ACHN (cell line): ENCODE results near the gene DOCK2.
"Not testable (repeated sequence)": the region's sequence is repeated elsewhere in the genome, so short reads cannot be mapped to it uniquely, and the experiment has no call there.

Source experiments
- DNase-seq: peaks from one replicate; pipeline ENCODE4 v3.0.0-alpha.2; 2015
- in situ Hi-C: cut with HindIII; loops from 2 replicates; pipeline ENCODE4 v1.10.0; 2017; ENCODE audit warnings: low sequenced_read_pairs, low pct_ligation_motif_present, low pct_unique_long_range_greater_than_20kb

The DOCK2 gene

GRCh38 chr5:169828385-169828784 is 191.3 kb downstream of the DOCK2 start:
- no peak for DNase-seq
- in situ Hi-C loops: no loop called here

DNA sequence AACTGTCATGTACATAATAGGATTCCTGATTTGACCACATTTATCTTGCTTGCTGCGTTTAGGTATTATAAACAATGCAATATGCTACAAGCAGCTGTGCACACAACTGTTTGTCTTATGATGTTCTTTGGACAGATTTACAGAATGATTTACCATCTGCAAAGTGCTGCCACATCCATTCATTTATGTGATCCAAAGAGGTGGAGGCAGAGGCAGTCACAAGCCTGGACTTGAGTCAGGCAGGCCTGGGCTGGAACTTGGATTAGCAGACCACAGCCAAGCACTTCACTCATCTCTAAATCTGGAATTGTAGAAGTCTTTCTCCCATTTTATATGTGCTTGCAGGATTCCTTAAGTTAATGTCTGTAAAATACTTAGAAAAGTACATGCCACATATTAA is 194.3 kb downstream of the DOCK2 start:
- DNase-seq: no peak
- in situ Hi-C loops: no loop called here

- in situ Hi-C loops: no loop called here
- DNase-seq: no peak
These were observed 195.2 kb downstream of the DOCK2 start for GRCh38 chr5:169832304-169832703.

DNA sequence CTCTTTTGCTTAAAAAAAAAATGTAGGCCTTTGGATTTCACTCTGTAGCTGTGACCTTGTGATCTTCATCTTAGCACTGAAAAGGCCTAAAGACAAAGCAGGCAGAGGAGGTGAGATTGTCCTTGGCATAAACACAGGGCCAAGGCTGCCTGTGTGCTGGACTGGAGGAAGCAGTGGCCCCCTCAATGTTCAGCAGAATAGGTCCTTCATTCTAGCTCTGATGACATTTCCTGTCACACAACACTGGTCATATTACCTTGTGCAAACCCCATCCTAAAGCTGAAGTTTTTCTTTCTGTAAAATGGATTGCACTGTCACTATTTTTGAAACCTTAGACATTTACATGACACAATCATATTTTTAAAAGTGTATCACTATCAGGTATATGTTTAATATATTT is 195.8 kb downstream of the DOCK2 start:
- in situ Hi-C loops: no loop called here
- DNase-seq: no peak

- DNase-seq, in situ Hi-C loops: not testable (repeated sequence)
These were observed 196.7 kb downstream of the DOCK2 start for GRCh38 chr5:169833681-169834292.

DNA sequence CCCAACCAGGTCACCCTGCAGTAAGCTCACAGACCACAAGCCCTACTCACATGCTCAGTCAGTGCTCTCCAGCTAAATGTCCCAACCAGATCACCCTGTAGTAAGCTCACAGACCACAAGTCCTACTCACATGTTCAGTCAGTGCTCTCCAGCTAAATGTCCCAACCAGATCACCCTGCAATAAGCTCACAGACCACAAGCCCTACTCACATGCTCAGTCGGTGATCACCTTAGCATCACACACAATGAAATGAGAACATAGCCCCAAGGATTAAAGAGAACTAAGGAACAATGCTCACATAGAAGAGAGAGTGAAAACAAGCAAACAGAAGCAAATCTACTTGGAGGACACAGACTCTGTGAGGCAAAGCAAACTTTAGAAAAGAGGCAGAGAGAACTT is 197.5 kb downstream of the DOCK2 start:
- DNase-seq, in situ Hi-C loops: not testable (repeated sequence)

- no peak for DNase-seq
- in situ Hi-C loops: no loop called here
These were observed 199.9 kb downstream of the DOCK2 start for GRCh38 chr5:169836835-169837536.

GRCh38 chr5:169837686-169838085 is 200.6 kb downstream of the DOCK2 start:
- no peak for DNase-seq
- in situ Hi-C loops: no loop called here

DNA sequence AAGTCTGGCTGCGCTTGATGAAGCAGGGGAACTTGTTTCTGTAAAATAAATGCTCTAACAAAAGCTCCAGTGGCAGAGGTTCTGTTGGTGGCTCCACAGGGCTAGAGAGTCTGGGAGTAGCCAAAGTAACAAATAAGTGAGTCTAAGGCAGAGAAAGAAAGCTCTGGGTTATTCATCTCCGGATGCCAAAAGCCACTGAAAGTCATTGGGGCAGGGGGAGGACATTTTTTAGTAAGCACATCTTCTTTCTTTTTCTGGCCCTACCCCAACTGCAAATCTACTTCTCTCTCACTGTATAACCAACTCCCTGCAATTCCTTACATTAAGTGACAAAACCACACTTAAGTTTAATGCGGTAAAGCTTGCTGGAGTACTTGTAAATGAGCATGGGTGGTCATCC is 201.6 kb downstream of the DOCK2 start:
- DNase-seq: no peak
- in situ Hi-C loops: no loop called here

- in situ Hi-C loops: no loop called here
- DNase-seq: no peak
These were observed 203.3 kb downstream of the DOCK2 start for GRCh38 chr5:169840405-169840804.

GRCh38 chr5:169842699-169843098 is 205.6 kb downstream of the DOCK2 start:
- DNase-seq: no peak
- in situ Hi-C loops: no loop called here

DNA sequence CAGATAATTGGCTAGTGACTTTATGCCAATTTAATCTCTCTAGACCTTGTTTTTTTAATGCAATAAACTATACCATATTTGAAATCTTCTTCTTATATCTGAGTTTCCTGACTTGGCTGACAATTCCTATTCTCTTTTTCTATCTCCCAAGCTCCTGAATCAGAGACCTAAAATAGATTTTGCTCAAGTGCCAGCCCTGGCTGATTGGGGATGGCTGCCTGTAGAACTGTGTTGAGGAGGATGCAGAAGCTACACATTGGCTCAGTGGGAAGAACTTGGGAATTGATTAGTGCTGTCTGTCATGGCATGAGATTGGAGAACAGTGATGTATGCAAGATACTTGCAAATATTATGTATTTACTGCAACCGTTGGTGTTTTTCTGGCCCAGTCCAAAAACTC is 210.4 kb downstream of the DOCK2 start:
- no peak for DNase-seq
- in situ Hi-C loops: no loop called here

DNA sequence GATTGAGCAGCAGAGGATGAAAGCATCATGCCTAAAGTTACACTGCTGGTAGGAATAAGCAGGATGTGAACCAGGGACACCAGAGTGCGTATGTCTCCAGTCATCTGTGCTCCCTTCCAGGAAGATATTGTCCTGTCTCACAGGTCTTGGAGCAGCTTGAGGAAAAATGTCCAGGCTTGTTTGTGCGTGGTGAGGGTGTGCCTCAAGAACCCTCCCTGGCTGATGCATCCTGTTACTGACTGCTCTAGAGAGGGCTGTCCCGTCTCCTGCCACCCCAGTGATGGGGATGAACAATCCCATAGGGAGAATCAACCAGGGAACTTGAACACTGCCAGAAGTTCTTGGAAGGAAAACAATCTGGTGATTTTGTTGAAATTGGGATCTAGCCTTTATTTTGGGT is 211.2 kb downstream of the DOCK2 start:
- in situ Hi-C loops: no loop called here
- DNase-seq: no peak

DNA sequence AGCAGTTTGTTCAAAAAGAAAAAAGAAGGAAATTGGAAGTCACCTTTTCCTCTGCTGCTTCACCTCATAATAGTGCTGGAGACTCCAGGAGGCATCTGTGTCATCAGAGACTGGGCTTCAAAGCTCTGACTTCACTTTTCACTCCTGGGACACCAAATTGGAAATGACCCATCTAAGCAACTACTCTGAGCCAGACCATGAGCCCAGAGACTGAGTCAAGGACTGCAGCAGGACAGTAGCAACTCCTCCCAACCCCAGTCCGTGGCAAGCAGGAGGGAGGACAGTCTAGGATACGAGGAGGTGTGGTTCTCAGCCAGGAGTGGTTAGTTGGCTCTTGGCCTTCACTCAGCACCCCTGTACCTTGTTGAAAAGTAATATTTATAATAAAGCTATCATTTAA is 211.7 kb downstream of the DOCK2 start:
- DNase-seq: no peak
- in situ Hi-C loops: no loop called here

- no peak for DNase-seq
- in situ Hi-C loops: no loop called here
These were observed 213.3 kb downstream of the DOCK2 start for GRCh38 chr5:169850409-169850808.

DNA sequence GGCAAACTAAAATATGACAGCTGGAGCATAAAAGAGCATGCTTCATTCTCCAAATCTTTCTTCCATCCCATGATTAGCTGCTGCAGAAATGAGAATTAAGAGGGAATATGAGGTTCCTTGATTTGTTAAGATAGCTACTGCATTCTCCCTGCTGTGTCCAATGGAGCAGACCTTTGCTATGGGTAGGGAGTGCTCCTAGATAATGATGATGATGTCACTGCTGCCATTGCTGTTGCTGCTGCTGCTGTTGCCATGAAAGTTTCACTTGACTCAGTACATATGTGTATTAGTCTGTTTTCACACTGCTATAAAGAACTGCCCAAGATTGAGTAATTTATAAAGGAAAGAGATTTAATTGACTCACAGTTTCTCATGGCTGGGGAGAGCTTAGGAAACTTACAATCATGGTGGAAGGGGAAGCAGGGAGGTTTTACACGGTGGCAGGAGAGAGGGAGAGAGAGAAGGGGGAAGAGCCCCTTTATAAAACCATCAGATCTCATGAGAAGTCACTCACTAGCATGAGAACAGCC is 214.3 kb downstream of the DOCK2 start:
- in situ Hi-C loops: no loop called here
- DNase-seq: no peak

DNA sequence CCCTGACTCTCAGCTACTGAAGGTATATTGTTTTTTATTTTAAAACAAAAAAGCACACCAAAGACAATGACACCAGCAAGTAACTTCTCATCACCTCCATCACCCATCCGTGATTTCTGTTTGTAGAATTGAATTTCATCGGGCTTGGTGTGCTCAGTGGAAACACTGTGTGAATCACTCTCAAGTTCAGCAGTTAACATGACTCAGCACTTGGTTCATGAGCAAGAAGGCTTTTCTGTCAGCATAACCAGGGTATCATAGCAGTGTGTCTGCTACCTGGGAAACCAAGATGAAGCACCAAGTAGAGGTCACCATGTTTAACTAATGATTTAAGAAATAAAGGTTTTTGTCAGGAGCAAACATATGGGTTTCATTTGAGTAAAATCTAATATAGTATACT is 219.5 kb downstream of the DOCK2 start:
- peak; percentile 71 for DNase-seq
- in situ Hi-C loops: no loop called here

DNA sequence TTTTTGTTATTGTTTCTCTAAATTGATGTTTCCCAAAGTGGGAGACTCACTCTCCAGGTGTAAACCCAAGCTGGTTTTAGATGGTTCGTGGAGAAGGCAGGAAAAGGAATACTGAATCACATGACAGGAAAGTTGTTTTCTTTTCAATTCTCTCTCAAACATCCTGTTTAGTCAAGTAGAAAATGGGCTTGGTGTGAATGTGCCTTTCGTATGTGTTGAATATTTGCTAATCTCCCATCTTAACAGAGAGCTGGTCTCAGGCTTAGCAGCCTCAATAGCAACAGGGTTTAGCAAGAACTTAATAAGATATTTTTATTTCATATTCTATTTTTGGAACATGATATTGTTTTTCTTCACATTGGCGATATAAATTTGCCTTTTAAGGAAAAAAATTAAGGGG is 223.5 kb downstream of the DOCK2 start:
- in situ Hi-C loops: no loop called here
- DNase-seq: no peak

GRCh38 chr5:169861433-169861832 is 224.4 kb downstream of the DOCK2 start:
- DNase-seq: no peak
- in situ Hi-C loops: no loop called here

- in situ Hi-C loops: no loop called here
- no peak for DNase-seq
These were observed 224.9 kb downstream of the DOCK2 start for GRCh38 chr5:169861934-169862333.
